ENCODE data around the gene DBH. TPM values are rescaled to one million over a fixed set of nuclear protein-coding genes. Genes with fewer than 3 reads are reported as not detected.

The DBH gene
- total RNA-seq, 1 donor from 2014 or later = not detected

- Histone ChIP-seq H3K9me3 (ENCODE audit: control insufficient read depth in 3 of 3, low read length in 3 of 3) (no peaks in the 10 kb centered on the region), H3K27me3 (ENCODE audit: control insufficient read depth in 3 of 3, insufficient read depth in 3 of 3, low read length in 3 of 3) (peaks cover 0 to 8% (median 6%) of the 10 kb centered on the region in 3 donors), H3K4me1 (ENCODE audit: control insufficient read depth in 3 of 3, insufficient read depth in 3 of 3, low read length in 3 of 3) (peaks cover 15 to 22% (median 19%) of the 10 kb centered on the region in 3 donors), H3K36me3 (ENCODE audit: control insufficient read depth in 3 of 3, insufficient read depth in 3 of 3, low read length in 3 of 3) (no peaks in the 10 kb centered on the region), H3K27ac (ENCODE audit: low read depth, low read length) (no peak overlapping the region), H3K4me3 (ENCODE audit: low read length in 3 of 3) (no peak overlapping the region), H3K9ac (ENCODE audit: low read depth in 1 of 3, low read length in 3 of 3) (peak overlapping the region in 1 of 3 donors; percentile 33)
Observed at GRCh38 chr9:133679056-133679455, 42.9 kb downstream of the DBH start.

- peak overlapping the region in 1 of 3 donors; percentile 45 for H3K4me3 ChIP-seq (ENCODE audit: low read length in 3 of 3)
Observed at GRCh38 chr9:133679466-133680061, 43.4 kb downstream of the DBH start.

GRCh38 chr9:133680250-133680975 lies 44.2 kb downstream of the DBH start:
- peaks cover 0 to 8% (median 6%) of the 10 kb centered on the region in 3 donors for H3K27me3 ChIP-seq (ENCODE audit: control insufficient read depth in 3 of 3, insufficient read depth in 3 of 3, low read length in 3 of 3)
- no peak overlapping the region for H3K4me3 ChIP-seq (ENCODE audit: low read length in 3 of 3)
- H3K36me3 ChIP-seq (ENCODE audit: control insufficient read depth in 3 of 3, insufficient read depth in 3 of 3, low read length in 3 of 3) = no peaks in the 10 kb centered on the region
- H3K9me3 ChIP-seq (ENCODE audit: control insufficient read depth in 3 of 3, low read length in 3 of 3) = no peaks in the 10 kb centered on the region
- no peak overlapping the region for H3K9ac ChIP-seq (ENCODE audit: low read depth in 1 of 3, low read length in 3 of 3)
- no peak overlapping the region for H3K27ac ChIP-seq (ENCODE audit: low read depth, low read length)
- peaks cover 15 to 24% (median 20%) of the 10 kb centered on the region in 3 donors for H3K4me1 ChIP-seq (ENCODE audit: control insufficient read depth in 3 of 3, insufficient read depth in 3 of 3, low read length in 3 of 3)

More at GRCh38 chr9:133679466-133680061, 43.4 kb downstream of the DBH start:
- H3K9ac ChIP-seq (ENCODE audit: low read depth in 1 of 3, low read length in 3 of 3) = peak overlapping the region in 1 of 3 donors; percentile 33
- no peak overlapping the region for H3K27ac ChIP-seq (ENCODE audit: low read depth, low read length)
- no peaks in the 10 kb centered on the region for H3K9me3 ChIP-seq (ENCODE audit: control insufficient read depth in 3 of 3, low read length in 3 of 3)
- H3K4me1 ChIP-seq (ENCODE audit: control insufficient read depth in 3 of 3, insufficient read depth in 3 of 3, low read length in 3 of 3) = peaks cover 15 to 24% (median 20%) of the 10 kb centered on the region in 3 donors
- H3K27me3 ChIP-seq (ENCODE audit: control insufficient read depth in 3 of 3, insufficient read depth in 3 of 3, low read length in 3 of 3) = peaks cover 0 to 8% (median 6%) of the 10 kb centered on the region in 3 donors
- H3K36me3 ChIP-seq (ENCODE audit: control insufficient read depth in 3 of 3, insufficient read depth in 3 of 3, low read length in 3 of 3) = no peaks in the 10 kb centered on the region

GRCh38 chr9:133680976-133681657 lies 45.0 kb downstream of the DBH start:
- H3K4me1 ChIP-seq (ENCODE audit: control insufficient read depth in 3 of 3, insufficient read depth in 3 of 3, low read length in 3 of 3) = peaks cover 15 to 24% (median 20%) of the 10 kb centered on the region in 3 donors
- peaks cover 0 to 8% (median 6%) of the 10 kb centered on the region in 3 donors for H3K27me3 ChIP-seq (ENCODE audit: control insufficient read depth in 3 of 3, insufficient read depth in 3 of 3, low read length in 3 of 3)
- no peak overlapping the region for H3K4me3 ChIP-seq (ENCODE audit: low read length in 3 of 3)
- no peak overlapping the region for H3K27ac ChIP-seq (ENCODE audit: low read depth, low read length)
- no peaks in the 10 kb centered on the region for H3K36me3 ChIP-seq (ENCODE audit: control insufficient read depth in 3 of 3, insufficient read depth in 3 of 3, low read length in 3 of 3)
- H3K9ac ChIP-seq (ENCODE audit: low read depth in 1 of 3, low read length in 3 of 3) = no peak overlapping the region
- H3K9me3 ChIP-seq (ENCODE audit: control insufficient read depth in 3 of 3, low read length in 3 of 3) = no peaks in the 10 kb centered on the region

- Histone ChIP-seq H3K9me3 (ENCODE audit: control insufficient read depth in 3 of 3, low read length in 3 of 3) (no peaks in the 10 kb centered on the region), H3K27me3 (ENCODE audit: control insufficient read depth in 3 of 3, insufficient read depth in 3 of 3, low read length in 3 of 3) (peaks cover 0 to 8% (median 6%) of the 10 kb centered on the region in 3 donors), H3K4me3 (ENCODE audit: low read length in 3 of 3) (no peak overlapping the region), H3K4me1 (ENCODE audit: control insufficient read depth in 3 of 3, insufficient read depth in 3 of 3, low read length in 3 of 3) (peaks cover 15 to 26% (median 24%) of the 10 kb centered on the region in 3 donors), H3K36me3 (ENCODE audit: control insufficient read depth in 3 of 3, insufficient read depth in 3 of 3, low read length in 3 of 3) (no peaks in the 10 kb centered on the region), H3K9ac (ENCODE audit: low read depth in 1 of 3, low read length in 3 of 3) (no peak overlapping the region), H3K27ac (ENCODE audit: low read depth, low read length) (no peak overlapping the region)
Observed at GRCh38 chr9:133681658-133682306, 45.6 kb downstream of the DBH start.

GRCh38 chr9:133682818-133683585 lies 46.8 kb downstream of the DBH start:
- Histone ChIP-seq H3K4me1 (ENCODE audit: control insufficient read depth in 3 of 3, insufficient read depth in 3 of 3, low read length in 3 of 3) (peaks cover 15 to 28% (median 24%) of the 10 kb centered on the region in 3 donors), H3K27me3 (ENCODE audit: control insufficient read depth in 3 of 3, insufficient read depth in 3 of 3, low read length in 3 of 3) (peaks cover 0 to 5% (median 3%) of the 10 kb centered on the region in 3 donors), H3K9ac (ENCODE audit: low read depth in 1 of 3, low read length in 3 of 3) (no peak overlapping the region), H3K27ac (ENCODE audit: low read depth, low read length) (peak overlapping the region; percentile 54), H3K4me3 (ENCODE audit: low read length in 3 of 3) (no peak overlapping the region), H3K9me3 (ENCODE audit: control insufficient read depth in 3 of 3, low read length in 3 of 3) (no peaks in the 10 kb centered on the region), H3K36me3 (ENCODE audit: control insufficient read depth in 3 of 3, insufficient read depth in 3 of 3, low read length in 3 of 3) (no peaks in the 10 kb centered on the region)

- Histone ChIP-seq H3K27me3 (ENCODE audit: control insufficient read depth in 3 of 3, insufficient read depth in 3 of 3, low read length in 3 of 3) (peaks cover 0 to 5% (median 3%) of the 10 kb centered on the region in 3 donors), H3K9me3 (ENCODE audit: control insufficient read depth in 3 of 3, low read length in 3 of 3) (no peaks in the 10 kb centered on the region), H3K4me3 (ENCODE audit: low read length in 3 of 3) (no peak overlapping the region), H3K36me3 (ENCODE audit: control insufficient read depth in 3 of 3, insufficient read depth in 3 of 3, low read length in 3 of 3) (no peaks in the 10 kb centered on the region), H3K9ac (ENCODE audit: low read depth in 1 of 3, low read length in 3 of 3) (no peak overlapping the region), H3K27ac (ENCODE audit: low read depth, low read length) (peak overlapping the region; percentile 54), H3K4me1 (ENCODE audit: control insufficient read depth in 3 of 3, insufficient read depth in 3 of 3, low read length in 3 of 3) (peaks cover 15 to 28% (median 24%) of the 10 kb centered on the region in 3 donors)
Observed at GRCh38 chr9:133683586-133684120, 47.5 kb downstream of the DBH start.

GRCh38 chr9:133684121-133684935 lies 48.2 kb downstream of the DBH start:
- H3K4me1 ChIP-seq (ENCODE audit: control insufficient read depth in 3 of 3, insufficient read depth in 3 of 3, low read length in 3 of 3) = peaks cover 11 to 24% (median 24%) of the 10 kb centered on the region in 3 donors
- no peaks in the 10 kb centered on the region for H3K9me3 ChIP-seq (ENCODE audit: control insufficient read depth in 3 of 3, low read length in 3 of 3)
- H3K9ac ChIP-seq (ENCODE audit: low read depth in 1 of 3, low read length in 3 of 3) = no peak overlapping the region
- peak overlapping the region; percentile 54 for H3K27ac ChIP-seq (ENCODE audit: low read depth, low read length)
- peaks cover 0 to 5% (median 3%) of the 10 kb centered on the region in 3 donors for H3K27me3 ChIP-seq (ENCODE audit: control insufficient read depth in 3 of 3, insufficient read depth in 3 of 3, low read length in 3 of 3)
- no peaks in the 10 kb centered on the region for H3K36me3 ChIP-seq (ENCODE audit: control insufficient read depth in 3 of 3, insufficient read depth in 3 of 3, low read length in 3 of 3)
- H3K4me3 ChIP-seq (ENCODE audit: low read length in 3 of 3) = no peak overlapping the region
